ENCODE measurements around the gene ADAM23. TPM values are rescaled to one million over a fixed set of nuclear protein-coding genes. Genes with fewer than 3 reads are reported as not detected.

ADAM23 gene
- polyA plus RNA-seq, 1 experiment = 1.3 TPM

GRCh38 chr2:206535260-206535986 lies 92.1 kb downstream of the ADAM23 start:
- Histone ChIP-seq H3K27me3 (ENCODE audit: control insufficient read depth, insufficient read depth, low read length) (no peaks in the 10 kb centered on the region), H3K36me3 (ENCODE audit: control insufficient read depth, insufficient read depth, low read length) (no peaks in the 10 kb centered on the region), H3K4me3 (ENCODE audit: low read depth, low read length) (no peak overlapping the region)
- DNase-seq (ENCODE audit: low read depth) = no peak
- CTCF ChIA-PET = no interaction called here
- POLR2A ChIA-PET = no interaction called here
- TF ChIP-seq, protein P1, sequence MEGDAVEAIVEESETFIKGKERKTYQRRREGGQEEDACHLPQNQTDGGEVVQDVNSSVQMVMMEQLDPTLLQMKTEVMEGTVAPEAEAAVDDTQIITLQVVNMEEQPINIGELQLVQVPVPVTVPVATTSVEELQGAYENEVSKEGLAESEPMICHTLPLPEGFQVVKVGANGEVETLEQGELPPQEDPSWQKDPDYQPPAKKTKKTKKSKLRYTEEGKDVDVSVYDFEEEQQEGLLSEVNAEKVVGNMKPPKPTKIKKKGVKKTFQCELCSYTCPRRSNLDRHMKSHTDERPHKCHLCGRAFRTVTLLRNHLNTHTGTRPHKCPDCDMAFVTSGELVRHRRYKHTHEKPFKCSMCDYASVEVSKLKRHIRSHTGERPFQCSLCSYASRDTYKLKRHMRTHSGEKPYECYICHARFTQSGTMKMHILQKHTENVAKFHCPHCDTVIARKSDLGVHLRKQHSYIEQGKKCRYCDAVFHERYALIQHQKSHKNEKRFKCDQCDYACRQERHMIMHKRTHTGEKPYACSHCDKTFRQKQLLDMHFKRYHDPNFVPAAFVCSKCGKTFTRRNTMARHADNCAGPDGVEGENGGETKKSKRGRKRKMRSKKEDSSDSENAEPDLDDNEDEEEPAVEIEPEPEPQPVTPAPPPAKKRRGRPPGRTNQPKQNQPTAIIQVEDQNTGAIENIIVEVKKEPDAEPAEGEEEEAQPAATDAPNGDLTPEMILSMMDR (IDR thresholded peaks at IDR 0.05; ENCODE audit: insufficient read depth, low read depth, low read length) = no peak

DNA sequence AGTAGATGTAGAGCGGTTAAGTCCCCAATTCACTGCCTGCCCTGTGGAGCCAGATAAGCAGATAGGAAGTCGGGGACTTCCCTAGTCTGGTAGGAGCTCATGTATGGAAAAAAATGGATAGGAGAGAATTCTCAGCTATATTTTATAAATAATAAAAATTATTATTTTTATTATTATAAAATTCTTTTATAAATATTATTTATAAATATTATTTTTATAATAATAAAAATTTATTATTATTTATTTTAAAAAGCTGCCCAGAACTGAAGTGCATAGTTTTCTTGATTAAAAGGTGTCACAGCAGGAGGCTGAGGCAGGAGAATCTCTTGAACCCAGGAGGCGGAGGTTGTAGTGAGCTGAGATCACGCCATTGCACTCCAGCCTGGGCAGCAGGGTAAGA lies 97.4 kb downstream of the ADAM23 start:
- H3K36me3 ChIP-seq (ENCODE audit: control insufficient read depth, insufficient read depth, low read length) = no peaks in the 10 kb centered on the region
- DNase-seq (ENCODE audit: low read depth) = no peak
- POLR2A ChIA-PET = no interaction called here
- TF ChIP-seq, protein P1 (IDR thresholded peaks at IDR 0.05; ENCODE audit: insufficient read depth, low read depth, low read length) = no peak
- CTCF ChIA-PET = interaction anchor here (1.2 to 1.4 kb wide), 2 partner anchors 15 to 16 kb away, joined by 3 read pairs; no protein-coding TSS in a partner anchor
- H3K4me3 ChIP-seq (ENCODE audit: low read depth, low read length) = no peak overlapping the region
- H3K27me3 ChIP-seq (ENCODE audit: control insufficient read depth, insufficient read depth, low read length) = no peaks in the 10 kb centered on the region

- no peak overlapping the region for H3K4me3 ChIP-seq (ENCODE audit: low read depth, low read length)
- no peak for DNase-seq (ENCODE audit: low read depth)
- ChIA-PET POLR2A (no interaction called here), CTCF (no interaction called here)
- H3K36me3 ChIP-seq (ENCODE audit: control insufficient read depth, insufficient read depth, low read length) = no peaks in the 10 kb centered on the region
- H3K27me3 ChIP-seq (ENCODE audit: control insufficient read depth, insufficient read depth, low read length) = no peaks in the 10 kb centered on the region
- TF ChIP-seq, protein P1 (IDR thresholded peaks at IDR 0.05; ENCODE audit: insufficient read depth, low read depth, low read length) = no peak
These were observed 99.7 kb downstream of the ADAM23 start for GRCh38 chr2:206543073-206543472.

- H3K36me3 ChIP-seq (ENCODE audit: control insufficient read depth, insufficient read depth, low read length) = no peaks in the 10 kb centered on the region
- ChIA-PET POLR2A (no interaction called here), CTCF (interaction anchor here (1.1 kb wide), 1 partner anchor 11 kb away, joined by 3 read pairs; no protein-coding TSS in a partner anchor)
- no peak for DNase-seq (ENCODE audit: low read depth)
- H3K4me3 ChIP-seq (ENCODE audit: low read depth, low read length) = no peak overlapping the region
- TF ChIP-seq, protein P1 (IDR thresholded peaks at IDR 0.05; ENCODE audit: insufficient read depth, low read depth, low read length) = no peak
- no peaks in the 10 kb centered on the region for H3K27me3 ChIP-seq (ENCODE audit: control insufficient read depth, insufficient read depth, low read length)
These were observed 105.1 kb downstream of the ADAM23 start for GRCh38 chr2:206548383-206548782.

DNA sequence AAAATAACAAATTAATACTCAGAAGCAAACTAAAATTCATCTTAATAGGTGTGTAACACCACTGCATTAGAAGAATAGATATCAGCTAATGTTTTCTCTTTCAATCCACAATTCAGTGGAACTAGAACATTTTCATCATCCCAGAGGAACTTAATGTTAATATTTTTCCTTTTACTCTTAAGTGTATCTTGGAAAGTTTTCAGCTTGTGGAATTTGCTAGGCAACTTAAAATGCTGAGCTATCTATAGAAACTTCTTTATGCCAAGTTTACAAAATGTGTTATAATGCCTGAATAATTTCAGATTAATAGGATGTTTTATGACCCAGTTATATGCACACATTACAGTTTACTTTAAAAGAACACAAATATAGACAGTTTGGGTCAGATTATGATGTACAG lies 112.4 kb downstream of the ADAM23 start:
- TF ChIP-seq, protein P1 (IDR thresholded peaks at IDR 0.05; ENCODE audit: insufficient read depth, low read depth, low read length) = no peak
- H3K36me3 ChIP-seq (ENCODE audit: control insufficient read depth, insufficient read depth, low read length) = no peaks in the 10 kb centered on the region
- DNase-seq (ENCODE audit: low read depth) = no peak
- H3K27me3 ChIP-seq (ENCODE audit: control insufficient read depth, insufficient read depth, low read length) = no peaks in the 10 kb centered on the region
- CTCF ChIA-PET = interaction anchor here (0.8 to 1.5 kb wide), 4 partner anchors 11 to 226 kb away, joined by 3 to 5 read pairs (median 3); no protein-coding TSS in a partner anchor
- POLR2A ChIA-PET = no interaction called here
- no peak overlapping the region for H3K4me3 ChIP-seq (ENCODE audit: low read depth, low read length)

Data from BJ (cell line).